Mucosa of descending colon (tissue), 3 donors: Measurements from ENCODE around the gene RAB6B. TPM values are rescaled to one million over a fixed set of nuclear protein-coding genes. Genes with fewer than 3 reads are reported as not detected.

ENCODE experiments used
- ATAC-seq: fragments of 200-7000 bp; cut with Tn5 transposase; one replicate; pipeline ENCODE4 v1.9.1; 2020; ENCODE audit warnings: mild to moderate bottlenecking, moderate library complexity
- DNase-seq, 3 donors: peaks; one replicate each; pipeline ENCODE4 v3.0.0-alpha.2; 2020
- H3K36me3 ChIP-seq: fragments of 200-600 bp; one replicate; pipeline ENCODE4 v1.8.0; 2021; ENCODE audit warnings: low read depth, mild to moderate bottlenecking
- H3K4me1 ChIP-seq: fragments of 200-600 bp; one replicate; pipeline ENCODE4 v1.8.0; 2021; ENCODE audit warnings: low read depth, mild to moderate bottlenecking
- H3K4me3 ChIP-seq: fragments of 200-600 bp; one replicate; pipeline ENCODE4 v1.8.0; 2021; ENCODE audit warnings: mild to moderate bottlenecking
- H3K9me3 ChIP-seq: fragments of 200-600 bp; one replicate; pipeline ENCODE4 v1.8.0; 2021; ENCODE audit warnings: mild to moderate bottlenecking
- CTCF ChIP-seq: fragments of 200-600 bp; IDR thresholded peaks from one replicate; pipeline ENCODE4 v1.8.0; 2022; ENCODE audit warnings: antibody characterized with exemption, mild to moderate bottlenecking
- intact Hi-C, 2 donors: fragments of 100-400 bp; cut with DNase I in 1 of 2; cut with micrococcal nuclease in 1 of 2; formaldehyde crosslinking; loops; one replicate each; pipeline versions ENCODE4 v1.11.0 to v1.11.1; 2022; cut with DNase I, micrococcal nuclease
- total RNA-seq, 3 donors: library from RNA; stranded (reverse); fragmentation: NEBNext Ultra II Directional in 2 of 3; extraction: Animal tissue kit (Norgen Biotek cat#: 25700) in 2 of 3; gene quantifications; one replicate each; pipeline versions ENCODE4 v1.2.1 to v1.2.4, GENCODE V29; 2021 to 2023
- donor health status: DM: no; HTN: no; CAD: no; lungs with moderate emphysema.
- donor health status: DM: no; HTN: no; CAD: no.
- donor health status: DM: no; HTN: yes; CAD: no.

The RAB6B gene
- total RNA-seq, 3 donors from 2014 or later = 4.1 to 11.6 (median 4.8) TPM

DNA sequence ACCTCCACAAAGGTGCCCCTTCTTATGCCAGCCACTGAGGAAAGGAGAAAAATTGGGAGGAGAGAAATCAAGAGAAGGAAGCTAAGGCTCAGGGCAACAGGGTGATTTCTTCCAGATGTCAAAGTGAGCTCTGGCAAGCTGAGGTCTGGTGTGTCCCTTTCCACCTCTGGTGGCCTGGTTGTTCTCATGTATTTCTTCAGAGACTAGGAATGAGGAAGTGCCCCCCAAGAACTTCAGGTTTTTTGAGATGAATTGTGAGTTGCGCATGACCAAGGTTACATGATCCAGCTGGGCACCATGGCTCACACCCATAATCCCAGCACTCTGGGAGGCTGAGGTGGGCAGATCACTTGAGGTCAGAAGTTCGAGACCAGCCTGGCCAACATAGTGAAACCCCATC lies 5.6 kb downstream of the RAB6B start:
- DNase-seq (no peak), ATAC-seq (no peak)
- Histone ChIP-seq H3K4me3 (no peak overlapping the region), H3K4me1 (peaks cover 6% of the 10 kb centered on the region), H3K9me3 (no peaks in the 10 kb centered on the region), H3K36me3 (no peaks in the 10 kb centered on the region)
- intact Hi-C loops = no loop called here
- TF ChIP-seq CTCF = no peak

- H3K36me3 ChIP-seq = no peaks in the 10 kb centered on the region
- no peak for DNase-seq
- H3K9me3 ChIP-seq = no peaks in the 10 kb centered on the region
- ATAC-seq = no peak
- TF ChIP-seq CTCF = no peak
- intact Hi-C loops = no loop called here
- H3K4me3 ChIP-seq = no peak overlapping the region
- no peaks in the 10 kb centered on the region for H3K4me1 ChIP-seq
These were observed 6.8 kb downstream of the RAB6B start for GRCh38 chr3:133888726-133889340.

GRCh38 chr3:133887803-133888703 lies 7.6 kb downstream of the RAB6B start:
- DNase-seq (no peak), ATAC-seq (peak; percentile 46)
- H3K4me1 ChIP-seq = no peaks in the 10 kb centered on the region
- no peak overlapping the region for H3K4me3 ChIP-seq
- H3K36me3 ChIP-seq = no peaks in the 10 kb centered on the region
- intact Hi-C loops = no loop called here
- H3K9me3 ChIP-seq = no peaks in the 10 kb centered on the region
- no peak for TF ChIP-seq CTCF

DNA sequence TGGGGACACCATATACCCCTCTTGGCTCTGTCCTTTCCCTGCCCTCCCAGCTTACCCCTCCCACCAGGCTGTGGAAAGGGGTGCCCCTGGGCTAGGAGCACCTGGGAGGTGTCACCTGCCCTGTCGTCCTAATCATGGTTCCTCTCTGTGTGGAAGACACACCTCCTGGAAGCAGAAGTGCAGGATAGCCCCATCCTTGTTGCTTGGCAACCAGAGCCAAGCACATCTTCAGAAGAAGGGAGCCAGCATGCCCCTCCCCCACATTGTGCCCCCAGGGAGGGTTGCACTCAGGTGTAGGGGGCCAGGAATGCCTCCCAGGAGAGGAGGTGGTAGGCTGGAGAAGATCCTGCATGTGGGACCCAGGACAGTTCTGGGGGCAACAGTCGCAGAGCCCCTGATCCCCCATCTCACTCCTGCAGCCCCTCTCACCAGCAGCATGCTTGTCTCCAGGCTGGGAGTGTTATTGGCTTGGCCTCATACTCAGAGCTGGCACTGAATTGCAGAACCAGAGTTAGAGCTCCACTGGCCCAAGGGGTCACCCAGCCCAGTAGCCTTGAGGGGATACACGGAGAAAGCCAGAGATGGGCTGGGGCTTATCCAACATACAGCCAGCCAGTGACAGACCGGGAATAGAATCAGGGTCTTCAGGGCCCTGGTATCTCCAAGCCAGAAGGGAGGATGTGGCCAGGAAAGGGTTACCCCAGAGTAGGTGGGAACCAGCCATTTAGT lies 8.4 kb downstream of the RAB6B start:
- Histone ChIP-seq H3K9me3 (no peaks in the 10 kb centered on the region), H3K4me1 (no peaks in the 10 kb centered on the region), H3K36me3 (no peaks in the 10 kb centered on the region), H3K4me3 (no peak overlapping the region)
- DNase-seq (no peak), ATAC-seq (no peak)
- intact Hi-C loops = no loop called here
- no peak for TF ChIP-seq CTCF

DNA sequence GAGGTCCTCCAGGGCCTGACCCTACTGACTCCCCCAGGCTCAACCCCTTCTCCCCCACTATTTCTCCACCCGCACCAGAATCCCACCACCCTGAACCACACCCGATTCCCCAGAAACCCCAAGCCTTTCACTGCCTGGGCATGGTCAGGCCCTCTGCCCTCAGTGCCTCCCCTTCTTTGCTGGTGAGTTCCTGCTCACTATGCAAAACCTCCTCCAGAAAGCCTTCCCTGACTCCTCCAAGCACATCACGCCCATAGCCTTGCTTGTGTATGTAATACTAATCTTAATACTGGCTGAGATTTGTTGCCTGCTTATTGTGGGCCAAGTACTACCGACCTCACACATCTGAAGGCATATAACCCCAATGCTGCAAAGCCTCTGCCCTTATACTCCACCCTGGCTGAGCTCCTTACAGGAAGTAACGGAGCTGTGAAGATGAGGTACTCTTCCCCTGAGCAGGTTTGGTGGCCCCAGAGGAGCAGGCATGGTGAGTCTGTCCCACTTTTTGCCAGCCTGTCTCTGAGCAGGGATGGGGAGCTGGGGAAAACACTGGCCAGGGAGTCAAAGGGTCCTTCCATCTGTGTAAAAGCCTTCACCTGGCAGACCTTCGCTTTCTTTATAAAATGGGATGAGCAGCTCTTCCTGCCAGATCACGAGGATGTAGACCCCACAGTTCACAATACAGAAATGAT lies 9.5 kb downstream of the RAB6B start:
- H3K36me3 ChIP-seq = no peaks in the 10 kb centered on the region

More for the DNA sequence above, 9.5 kb downstream of the RAB6B start:
- DNase-seq (no peak), ATAC-seq (no peak)
- intact Hi-C loops = no loop called here
- no peaks in the 10 kb centered on the region for H3K9me3 ChIP-seq
- no peak for TF ChIP-seq CTCF
- no peak overlapping the region for H3K4me3 ChIP-seq
- no peaks in the 10 kb centered on the region for H3K4me1 ChIP-seq
